Memory B cell (primary cell): Measurements from ENCODE around the gene SORD.
"Not testable (repeated sequence)": the region's sequence is repeated elsewhere in the genome, so short reads cannot be mapped to it uniquely, and the experiment has no call there.

Experiments used
- ATAC-seq: fragments of 150-1000 bp; cut with Tn5 transposase; 2 replicates; pipeline ENCODE4 v1.10.0; 2021; ENCODE audit warnings: low read depth, mild to moderate bottlenecking, moderate library complexity
- DNase-seq, 2 donors: peaks; one replicate each; pipeline ENCODE4 v3.0.0; 2022; ENCODE audit warnings: low spot score in 2 of 2
- H3K27ac Mint-ChIP-seq: one replicate; pipeline ENCODE4 v1.8.0; 2022; ENCODE audit warnings: mild to moderate bottlenecking, moderate library complexity, mixed read lengths
- H3K27me3 Mint-ChIP-seq: one replicate; pipeline ENCODE4 v1.8.0; 2022; ENCODE audit warnings: mixed read lengths
- H3K36me3 Mint-ChIP-seq: one replicate; pipeline ENCODE4 v1.8.0; 2022; ENCODE audit warnings: mild to moderate bottlenecking, mixed read lengths
- H3K4me1 Mint-ChIP-seq: one replicate; pipeline ENCODE4 v1.8.0; 2022; ENCODE audit warnings: mixed read lengths
- H3K4me3 Mint-ChIP-seq: one replicate; pipeline ENCODE4 v1.8.0; 2022; ENCODE audit warnings: mild to moderate bottlenecking, moderate library complexity, mixed read lengths
- H3K9me3 Mint-ChIP-seq: one replicate; pipeline ENCODE4 v1.8.0; 2022; ENCODE audit warnings: mixed read lengths

SORD gene

GRCh38 chr15:45089712-45090373 lies 66.8 kb downstream of the SORD start:
- no peak overlapping the region for H3K4me3 Mint-ChIP-seq
- H3K4me1 Mint-ChIP-seq: no peaks in the 10 kb centered on the region
- H3K27me3 Mint-ChIP-seq: peaks cover 17% of the 10 kb centered on the region
- no peak overlapping the region for H3K27ac Mint-ChIP-seq
- no peak for DNase-seq
- peaks cover 1% of the 10 kb centered on the region for H3K36me3 Mint-ChIP-seq
- no peaks in the 10 kb centered on the region for H3K9me3 Mint-ChIP-seq
- no peak for ATAC-seq

- H3K9me3 Mint-ChIP-seq: no peaks in the 10 kb centered on the region
- peaks cover 1% of the 10 kb centered on the region for H3K36me3 Mint-ChIP-seq
- H3K27ac Mint-ChIP-seq: no peak overlapping the region
- H3K4me3 Mint-ChIP-seq: no peak overlapping the region
- DNase-seq (no peak), ATAC-seq (no peak)
- no peaks in the 10 kb centered on the region for H3K4me1 Mint-ChIP-seq
- H3K27me3 Mint-ChIP-seq: peaks cover 17% of the 10 kb centered on the region
Observed at GRCh38 chr15:45091161-45091560, 68.2 kb downstream of the SORD start.

- Mint-ChIP-seq H3K4me3 (no peak overlapping the region), H3K27ac (no peak overlapping the region), H3K27me3 (peaks cover 17% of the 10 kb centered on the region), H3K4me1 (no peaks in the 10 kb centered on the region), H3K36me3 (peaks cover 1% of the 10 kb centered on the region), H3K9me3 (no peaks in the 10 kb centered on the region)
- ATAC-seq (no peak), DNase-seq (no peak)
Observed at GRCh38 chr15:45091576-45091975, 68.6 kb downstream of the SORD start.

- no peaks in the 10 kb centered on the region for H3K4me1 Mint-ChIP-seq
- no peaks in the 10 kb centered on the region for H3K9me3 Mint-ChIP-seq
- no peak overlapping the region for H3K27ac Mint-ChIP-seq
- H3K36me3 Mint-ChIP-seq: peaks cover 1% of the 10 kb centered on the region
- DNase-seq (no peak), ATAC-seq (no peak)
- peaks cover 13% of the 10 kb centered on the region for H3K27me3 Mint-ChIP-seq
- H3K4me3 Mint-ChIP-seq: no peak overlapping the region
Observed at GRCh38 chr15:45093013-45093412, 70.0 kb downstream of the SORD start.

GRCh38 chr15:45093622-45094357 lies 70.8 kb downstream of the SORD start:
- Mint-ChIP-seq H3K9me3 (no peaks in the 10 kb centered on the region), H3K36me3 (peaks cover 1% of the 10 kb centered on the region), H3K4me3 (no peak overlapping the region), H3K27me3 (peaks cover 13% of the 10 kb centered on the region), H3K4me1 (no peaks in the 10 kb centered on the region), H3K27ac (no peak overlapping the region)
- ATAC-seq (no peak), DNase-seq (no peak)

- H3K9me3 Mint-ChIP-seq: no peaks in the 10 kb centered on the region
- no peak overlapping the region for H3K27ac Mint-ChIP-seq
- H3K4me1 Mint-ChIP-seq: no peaks in the 10 kb centered on the region
- peaks cover 1% of the 10 kb centered on the region for H3K36me3 Mint-ChIP-seq
- ATAC-seq (no peak), DNase-seq (no peak)
- H3K4me3 Mint-ChIP-seq: no peak overlapping the region
- peaks cover 12% of the 10 kb centered on the region for H3K27me3 Mint-ChIP-seq
Observed at GRCh38 chr15:45094358-45094730, 71.3 kb downstream of the SORD start.

GRCh38 chr15:45095661-45096060 lies 72.7 kb downstream of the SORD start:
- Mint-ChIP-seq H3K9me3 (no peaks in the 10 kb centered on the region), H3K36me3 (peaks cover 1% of the 10 kb centered on the region), H3K27ac (no peak overlapping the region), H3K4me1 (no peaks in the 10 kb centered on the region), H3K4me3 (no peak overlapping the region), H3K27me3 (peaks cover 10% of the 10 kb centered on the region)
- DNase-seq (no peak), ATAC-seq (no peak)

GRCh38 chr15:45097466-45097865 lies 74.5 kb downstream of the SORD start:
- Mint-ChIP-seq H3K27me3 (peaks cover 5% of the 10 kb centered on the region), H3K27ac (no peak overlapping the region), H3K4me3 (no peak overlapping the region), H3K36me3 (no peaks in the 10 kb centered on the region), H3K4me1 (no peaks in the 10 kb centered on the region), H3K9me3 (no peaks in the 10 kb centered on the region)
- ATAC-seq: no peak
- DNase-seq: no peak

GRCh38 chr15:45099549-45100165 lies 76.7 kb downstream of the SORD start:
- H3K27ac Mint-ChIP-seq: no peak overlapping the region
- no peaks in the 10 kb centered on the region for H3K4me1 Mint-ChIP-seq
- H3K9me3 Mint-ChIP-seq: no peaks in the 10 kb centered on the region
- DNase-seq (no peak), ATAC-seq (no peak)
- peaks cover 8% of the 10 kb centered on the region for H3K27me3 Mint-ChIP-seq
- H3K4me3 Mint-ChIP-seq: no peak overlapping the region
- no peaks in the 10 kb centered on the region for H3K36me3 Mint-ChIP-seq

GRCh38 chr15:45100884-45101625 lies 78.1 kb downstream of the SORD start:
- H3K27ac Mint-ChIP-seq: no peak overlapping the region
- H3K27me3 Mint-ChIP-seq: peaks cover 8% of the 10 kb centered on the region
- DNase-seq (no peak), ATAC-seq (no peak)
- no peak overlapping the region for H3K4me3 Mint-ChIP-seq
- no peaks in the 10 kb centered on the region for H3K36me3 Mint-ChIP-seq
- H3K4me1 Mint-ChIP-seq: no peaks in the 10 kb centered on the region
- H3K9me3 Mint-ChIP-seq: no peaks in the 10 kb centered on the region

- Mint-ChIP-seq H3K4me3 (no peak overlapping the region), H3K27me3 (peaks cover 11% of the 10 kb centered on the region), H3K36me3 (no peaks in the 10 kb centered on the region), H3K27ac (no peak overlapping the region), H3K9me3 (no peaks in the 10 kb centered on the region), H3K4me1 (no peaks in the 10 kb centered on the region)
- ATAC-seq (no peak), DNase-seq (no peak)
Observed at GRCh38 chr15:45101749-45102148, 78.8 kb downstream of the SORD start.

- Mint-ChIP-seq H3K9me3 (no peaks in the 10 kb centered on the region), H3K27ac (no peak overlapping the region), H3K36me3 (no peaks in the 10 kb centered on the region), H3K4me3 (no peak overlapping the region), H3K27me3 (peaks cover 11% of the 10 kb centered on the region), H3K4me1 (no peaks in the 10 kb centered on the region)
- no peak for DNase-seq
- ATAC-seq: no peak
Observed at GRCh38 chr15:45102226-45102625, 79.2 kb downstream of the SORD start.

GRCh38 chr15:45104170-45104569 lies 81.2 kb downstream of the SORD start:
- peaks cover 11% of the 10 kb centered on the region for H3K27me3 Mint-ChIP-seq
- H3K9me3 Mint-ChIP-seq, H3K27ac Mint-ChIP-seq, DNase-seq, ATAC-seq, H3K36me3 Mint-ChIP-seq, H3K4me1 Mint-ChIP-seq, H3K4me3 Mint-ChIP-seq: not testable (repeated sequence)

GRCh38 chr15:45105586-45105985 lies 82.6 kb downstream of the SORD start:
- no peak overlapping the region for H3K4me3 Mint-ChIP-seq
- H3K27me3 Mint-ChIP-seq: peaks cover 15% of the 10 kb centered on the region
- H3K36me3 Mint-ChIP-seq: no peaks in the 10 kb centered on the region
- ATAC-seq: no peak
- no peaks in the 10 kb centered on the region for H3K4me1 Mint-ChIP-seq
- H3K9me3 Mint-ChIP-seq: no peaks in the 10 kb centered on the region
- DNase-seq: no peak
- H3K27ac Mint-ChIP-seq: no peak overlapping the region
